HCT116 (cell line): ENCODE data around the gene EFR3B. TPM values are rescaled to one million over a fixed set of nuclear protein-coding genes. Genes with fewer than 3 reads are reported as not detected.

Source experiments
- ATAC-seq: fragments of 200-7000 bp; cut with Tn5 transposase; 2 replicates; pipeline ENCODE4 v1.9.1; 2020; ENCODE audit warnings: mild to moderate bottlenecking, moderate library complexity
- BruUV-seq: library from RNA; stranded (reverse); fragments of 400-500 nt; replicated peaks from 2 replicates; lab custom pipeline; 2021; lab: Mats Ljungman, UMichigan
- CTCF ChIA-PET: fragments of 300-600 bp; sonication (Branson Sonifier 250); formaldehyde crosslinking; loops from one replicate; lab custom pipeline; 2021; ENCODE audit warnings: antibody characterized with exemption; lab: Charles Lee
- POLR2A ChIA-PET: fragments of 300-600, 350-600 bp; sonication (Branson Sonifier 250); formaldehyde crosslinking; loops from one replicate; lab custom pipeline; 2021; ENCODE audit warnings: antibody characterized with exemption; lab: Charles Lee
- RAD21 ChIA-PET, 2 experiments: fragments of 300-600 bp; sonication (Branson Sonifier 250); formaldehyde crosslinking; loops; one replicate each; lab custom pipeline; 2023; ENCODE audit warnings: low total read pairs in 2 of 2; ENCODE audit not compliant: uncharacterized antibody in 2 of 2, unreplicated experiment in 2 of 2, low non-redundant PET in 1 of 2; lab: Charles Lee
- DNase-seq: peaks from one replicate; pipeline ENCODE4 v3.0.0-alpha.2; 2010; ENCODE audit warnings: low read depth, low spot score
- H2AFZ ChIP-seq: fragments of 200-600 bp; shearing (Covaris generic), sonication (generic); 2 replicates; pipeline ENCODE4 v1.6.1; 2017; ENCODE audit warnings: low read depth, mixed run types, mixed read lengths, antibody characterized with exemption, low read length; ENCODE audit not compliant: poor library complexity, severe bottlenecking
- H3K27ac ChIP-seq: 2 replicates; pipeline ENCODE4 v1.5.1; 2012; ENCODE audit warnings: low read depth, low read length
- H3K27me3 ChIP-seq: fragments of 200-600 bp; sonication (generic); 2 replicates; pipeline ENCODE4 v1.6.1; 2016; ENCODE audit warnings: mixed run types, low read length, mixed read lengths; ENCODE audit not compliant: insufficient read depth
- H3K36me3 ChIP-seq, 2 experiments: fragments of 200-500 bp in 1 of 2; fragments of 200-600 bp in 1 of 2; sonication (Bioruptor generic) in 1 of 2; sonication (generic) in 1 of 2; 2 replicates each; pipeline versions ENCODE4 v1.5.1 to v1.6.1; 2014 to 2016; ENCODE audit warnings: low read length in 2 of 2, inconsistent platforms in 1 of 2, mixed read lengths in 1 of 2, mixed run types in 1 of 2; ENCODE audit not compliant: insufficient read depth in 2 of 2, control insufficient read depth in 1 of 2
- H3K4me1 ChIP-seq, 2 experiments: fragments of 200-600 bp in 1 of 2; sonication (generic) in 1 of 2; 2 replicates each; pipeline versions ENCODE4 v1.5.1 to v1.6.1; 2012 to 2017; ENCODE audit warnings: low read length in 2 of 2, inconsistent platforms in 1 of 2, mild to moderate bottlenecking in 1 of 2, mixed read lengths in 1 of 2, mixed run types in 1 of 2, moderate library complexity in 1 of 2; ENCODE audit not compliant: insufficient read depth in 2 of 2, control insufficient read depth in 1 of 2
- H3K4me2 ChIP-seq: fragments of 200-600 bp; sonication (generic); 2 replicates; pipeline ENCODE4 v1.6.1; 2017; ENCODE audit warnings: mixed run types, low read length, mixed read lengths
- H3K4me3 ChIP-seq, 2 experiments: fragments of 200-600 bp in 1 of 2; sonication (generic) in 1 of 2; replicated peaks in 1 of 2; 2 replicates each; pipeline ENCODE4 v1.5.1; 2011 to 2016; ENCODE audit warnings: low read length in 2 of 2, control low read depth in 1 of 2, low read depth in 1 of 2, mild to moderate bottlenecking in 1 of 2, mixed read lengths in 1 of 2, mixed run types in 1 of 2
- H3K79me2 ChIP-seq: fragments of 200-600 bp; sonication (generic); 2 replicates; pipeline ENCODE4 v1.6.1; 2017; ENCODE audit warnings: mild to moderate bottlenecking, mixed run types, low read length, moderate library complexity, mixed read lengths; ENCODE audit not compliant: insufficient read depth
- H3K9ac ChIP-seq: fragments of 200-600 bp; sonication (generic); 2 replicates; pipeline ENCODE4 v1.6.1; 2016; ENCODE audit warnings: low read length, mixed read lengths
- H3K9me2 ChIP-seq: fragments of 200-600 bp; sonication (generic), shearing (Covaris generic); 2 replicates; pipeline ENCODE4 v1.6.1; 2017; ENCODE audit warnings: mixed run types, mild to moderate bottlenecking, moderate library complexity; ENCODE audit not compliant: insufficient read depth
- H3K9me3 ChIP-seq, 2 experiments: fragments of 200-500 bp in 1 of 2; fragments of 200-600 bp in 1 of 2; sonication (Bioruptor generic) in 1 of 2; sonication (generic) in 1 of 2; 2 replicates each; pipeline ENCODE4 v1.6.1; 2014 to 2017; ENCODE audit warnings: low read length in 2 of 2, mixed read lengths in 2 of 2, inconsistent platforms in 1 of 2, low read depth in 1 of 2, mild to moderate bottlenecking in 1 of 2, mixed run types in 1 of 2, moderate library complexity in 1 of 2; ENCODE audit not compliant: control insufficient read depth in 1 of 2, insufficient read depth in 1 of 2
- H4K20me1 ChIP-seq: fragments of 200-600 bp; sonication (generic), shearing (Covaris generic); 2 replicates; pipeline ENCODE4 v1.6.1; 2017; ENCODE audit warnings: mixed run types, mild to moderate bottlenecking, moderate library complexity; ENCODE audit not compliant: insufficient read depth
- CBX3 ChIP-seq: IDR thresholded peaks from 2 replicates; pipeline ENCODE4 v1.6.1; 2012; ENCODE audit warnings: low read depth
- CEBPB ChIP-seq: IDR thresholded peaks from 2 replicates; pipeline ENCODE4 v1.6.1; 2012; ENCODE audit warnings: low read depth
- EZH2 ChIP-seq: fragments of 200-600 bp; sonication (generic); IDR thresholded peaks from 2 replicates; pipeline ENCODE4 v1.6.1; 2017; ENCODE audit warnings: antibody characterized with exemption, mixed run types
- FOSL1 ChIP-seq: IDR thresholded peaks from 2 replicates; pipeline ENCODE4 v1.6.1; 2012; ENCODE audit warnings: low read depth
- JUND ChIP-seq: IDR thresholded peaks from 2 replicates; pipeline ENCODE4 v1.6.1; 2012
- MAX ChIP-seq: IDR thresholded peaks from 2 replicates; pipeline ENCODE4 v1.6.1; 2012
- TCF7L2 ChIP-seq: IDR thresholded peaks from 2 replicates; pipeline ENCODE4 v1.7.0; 2011; ENCODE audit warnings: borderline replicate concordance, inconsistent platforms; ENCODE audit not compliant: insufficient read depth, insufficient read length; ENCODE audit errors: extremely low read depth
- YY1 ChIP-seq: IDR thresholded peaks from 2 replicates; pipeline ENCODE4 v1.6.1; 2011; ENCODE audit warnings: low read length, low read depth, moderate library complexity, mild to moderate bottlenecking; ENCODE audit not compliant: insufficient replicate concordance; ENCODE audit errors: extremely low read depth
- ZFX ChIP-seq: fragments of 450-650 bp; IDR thresholded peaks from 2 replicates; pipeline ENCODE4 v1.6.1; 2017
- intact Hi-C: fragments of 100-400 bp; cut with micrococcal nuclease; formaldehyde crosslinking; loops from 2 replicates; pipeline ENCODE4 v1.10.0; 2022
- total RNA-seq: library from RNA; stranded (reverse); gene quantifications from one replicate; pipeline ENCODE4 v1.2.1, GENCODE V29; 2021; ENCODE audit not compliant: unreplicated experiment
- TF ChIP-seq, protein P1 (sequence below), 3 experiments: fragments of 200-600 bp in 1 of 3; sonication (generic) in 1 of 3; IDR thresholded peaks in 2 of 3; conservative IDR thresholded peaks in 1 of 3; 2 replicates each; pipeline ENCODE4 v1.5.1; 2012 to 2017; ENCODE audit warnings: low read depth in 2 of 3, low read length in 2 of 3, antibody characterized with exemption in 1 of 3, borderline replicate concordance in 1 of 3, control low read depth in 1 of 3, mild to moderate bottlenecking in 1 of 3, mixed read lengths in 1 of 3, mixed run types in 1 of 3, moderate library complexity in 1 of 3; ENCODE audit not compliant: insufficient read depth in 1 of 3
- TF ChIP-seq, protein P2 (sequence below): IDR thresholded peaks from 2 replicates; pipeline ENCODE4 v1.6.1; 2011; ENCODE audit warnings: mild to moderate bottlenecking, low read length, moderate library complexity; ENCODE audit not compliant: insufficient replicate concordance; ENCODE audit errors: extremely low read depth
- TF ChIP-seq, protein P3 (sequence below): IDR thresholded peaks from 2 replicates; pipeline ENCODE4 v1.6.1; 2012; ENCODE audit warnings: low read depth

The EFR3B gene
- total RNA-seq, 1 experiment from 2014 or later = 0.96 TPM

GRCh38 chr2:25132299-25132635 is 90.4 kb downstream of the EFR3B start:
- Histone ChIP-seq H3K79me2 (no peaks in the 10 kb centered on the region), H3K27me3 (0 out of 2 replicates have a peak, but pooled peaks cover 4% of the 10 kb centered on the region), H3K4me2 (no peak overlapping the region), H3K9ac (no peak overlapping the region), H3K27ac (no peak overlapping the region), H3K4me3 (no peak overlapping the region), H3K9me2 (no peaks in the 10 kb centered on the region), H3K36me3 (no peaks in the 10 kb centered on the region), H4K20me1 (no peaks in the 10 kb centered on the region), H2AFZ (no peak overlapping the region), H3K9me3 (no peaks in the 10 kb centered on the region), H3K4me1 (peaks cover 0 to 3% of the 10 kb centered on the region in 2 experiments; a peak in 1 of 4 replicates)
- no TSS peak for BruUV-seq
- DNase-seq (no peak), ATAC-seq (no peak)
- ChIA-PET POLR2A (no interaction called here), RAD21 (no interaction called here), CTCF (no interaction called here)
- intact Hi-C loops = no loop called here
- TF ChIP-seq ZFX = no peak

DNA sequence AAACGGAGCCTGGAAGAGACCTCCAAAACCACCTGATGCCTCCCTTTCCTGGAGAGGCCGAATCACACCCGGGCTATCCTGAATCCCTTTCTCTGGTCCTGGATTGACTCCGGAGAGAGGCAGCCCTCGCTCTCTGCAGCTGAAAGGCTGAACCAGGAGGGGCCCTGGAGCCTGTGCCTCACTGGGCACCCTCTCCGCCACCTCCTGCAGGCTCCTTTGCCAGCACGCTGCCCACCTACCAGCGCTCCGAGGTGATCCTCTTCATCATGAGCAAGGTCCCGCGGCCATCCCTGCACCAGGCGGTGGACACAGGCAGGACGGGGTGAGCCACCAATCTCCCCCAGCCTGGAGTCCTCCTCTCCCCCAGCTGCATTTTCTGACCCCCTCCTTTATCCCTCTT is 90.8 kb downstream of the EFR3B start:
- intact Hi-C loops = no loop called here
- H3K4me2 ChIP-seq = no peak overlapping the region
- DNase-seq (no peak), ATAC-seq (no peak)
- H3K79me2 ChIP-seq = no peaks in the 10 kb centered on the region
- H3K27me3 ChIP-seq = 0 out of 2 replicates have a peak, but pooled peaks cover 4% of the 10 kb centered on the region
- POLR2A ChIA-PET = no interaction called here
- no peak overlapping the region for H3K27ac ChIP-seq
- BruUV-seq = no TSS peak
- H3K4me3 ChIP-seq = no peak overlapping the region
- CTCF ChIA-PET = interaction anchor here (1.5 kb wide), 1 partner anchor 158 kb away, joined by 4 read pairs; no protein-coding TSS in a partner anchor
- H3K9ac ChIP-seq = no peak overlapping the region
- RAD21 ChIA-PET = no interaction called here
- no peaks in the 10 kb centered on the region for H3K9me2 ChIP-seq
- H2AFZ ChIP-seq = no peak overlapping the region
- no peaks in the 10 kb centered on the region for H4K20me1 ChIP-seq
- no peak for TF ChIP-seq FOSL1
- TF ChIP-seq YY1 = no peak
- no peak for TF ChIP-seq CBX3
- no peak for TF ChIP-seq TCF7L2
- no peak for TF ChIP-seq ZFX
- TF ChIP-seq MAX = no peak
- TF ChIP-seq CEBPB = no peak
- TF ChIP-seq, protein P1, sequence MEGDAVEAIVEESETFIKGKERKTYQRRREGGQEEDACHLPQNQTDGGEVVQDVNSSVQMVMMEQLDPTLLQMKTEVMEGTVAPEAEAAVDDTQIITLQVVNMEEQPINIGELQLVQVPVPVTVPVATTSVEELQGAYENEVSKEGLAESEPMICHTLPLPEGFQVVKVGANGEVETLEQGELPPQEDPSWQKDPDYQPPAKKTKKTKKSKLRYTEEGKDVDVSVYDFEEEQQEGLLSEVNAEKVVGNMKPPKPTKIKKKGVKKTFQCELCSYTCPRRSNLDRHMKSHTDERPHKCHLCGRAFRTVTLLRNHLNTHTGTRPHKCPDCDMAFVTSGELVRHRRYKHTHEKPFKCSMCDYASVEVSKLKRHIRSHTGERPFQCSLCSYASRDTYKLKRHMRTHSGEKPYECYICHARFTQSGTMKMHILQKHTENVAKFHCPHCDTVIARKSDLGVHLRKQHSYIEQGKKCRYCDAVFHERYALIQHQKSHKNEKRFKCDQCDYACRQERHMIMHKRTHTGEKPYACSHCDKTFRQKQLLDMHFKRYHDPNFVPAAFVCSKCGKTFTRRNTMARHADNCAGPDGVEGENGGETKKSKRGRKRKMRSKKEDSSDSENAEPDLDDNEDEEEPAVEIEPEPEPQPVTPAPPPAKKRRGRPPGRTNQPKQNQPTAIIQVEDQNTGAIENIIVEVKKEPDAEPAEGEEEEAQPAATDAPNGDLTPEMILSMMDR (IDR thresholded peaks at IDR 0.05 in 2 of 3, conservative IDR thresholded peaks at IDR 0.05 in 1 of 3; ENCODE audit: borderline replicate concordance in 1 of 3, insufficient read depth in 1 of 3, low read depth in 2 of 3, low read length in 2 of 3) = no peak
- TF ChIP-seq EZH2 = no peak
- TF ChIP-seq, protein P2, sequence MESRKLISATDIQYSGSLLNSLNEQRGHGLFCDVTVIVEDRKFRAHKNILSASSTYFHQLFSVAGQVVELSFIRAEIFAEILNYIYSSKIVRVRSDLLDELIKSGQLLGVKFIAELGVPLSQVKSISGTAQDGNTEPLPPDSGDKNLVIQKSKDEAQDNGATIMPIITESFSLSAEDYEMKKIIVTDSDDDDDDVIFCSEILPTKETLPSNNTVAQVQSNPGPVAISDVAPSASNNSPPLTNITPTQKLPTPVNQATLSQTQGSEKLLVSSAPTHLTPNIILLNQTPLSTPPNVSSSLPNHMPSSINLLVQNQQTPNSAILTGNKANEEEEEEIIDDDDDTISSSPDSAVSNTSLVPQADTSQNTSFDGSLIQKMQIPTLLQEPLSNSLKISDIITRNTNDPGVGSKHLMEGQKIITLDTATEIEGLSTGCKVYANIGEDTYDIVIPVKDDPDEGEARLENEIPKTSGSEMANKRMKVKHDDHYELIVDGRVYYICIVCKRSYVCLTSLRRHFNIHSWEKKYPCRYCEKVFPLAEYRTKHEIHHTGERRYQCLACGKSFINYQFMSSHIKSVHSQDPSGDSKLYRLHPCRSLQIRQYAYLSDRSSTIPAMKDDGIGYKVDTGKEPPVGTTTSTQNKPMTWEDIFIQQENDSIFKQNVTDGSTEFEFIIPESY = no peak
- TF ChIP-seq JUND = no peak
- TF ChIP-seq, protein P3, sequence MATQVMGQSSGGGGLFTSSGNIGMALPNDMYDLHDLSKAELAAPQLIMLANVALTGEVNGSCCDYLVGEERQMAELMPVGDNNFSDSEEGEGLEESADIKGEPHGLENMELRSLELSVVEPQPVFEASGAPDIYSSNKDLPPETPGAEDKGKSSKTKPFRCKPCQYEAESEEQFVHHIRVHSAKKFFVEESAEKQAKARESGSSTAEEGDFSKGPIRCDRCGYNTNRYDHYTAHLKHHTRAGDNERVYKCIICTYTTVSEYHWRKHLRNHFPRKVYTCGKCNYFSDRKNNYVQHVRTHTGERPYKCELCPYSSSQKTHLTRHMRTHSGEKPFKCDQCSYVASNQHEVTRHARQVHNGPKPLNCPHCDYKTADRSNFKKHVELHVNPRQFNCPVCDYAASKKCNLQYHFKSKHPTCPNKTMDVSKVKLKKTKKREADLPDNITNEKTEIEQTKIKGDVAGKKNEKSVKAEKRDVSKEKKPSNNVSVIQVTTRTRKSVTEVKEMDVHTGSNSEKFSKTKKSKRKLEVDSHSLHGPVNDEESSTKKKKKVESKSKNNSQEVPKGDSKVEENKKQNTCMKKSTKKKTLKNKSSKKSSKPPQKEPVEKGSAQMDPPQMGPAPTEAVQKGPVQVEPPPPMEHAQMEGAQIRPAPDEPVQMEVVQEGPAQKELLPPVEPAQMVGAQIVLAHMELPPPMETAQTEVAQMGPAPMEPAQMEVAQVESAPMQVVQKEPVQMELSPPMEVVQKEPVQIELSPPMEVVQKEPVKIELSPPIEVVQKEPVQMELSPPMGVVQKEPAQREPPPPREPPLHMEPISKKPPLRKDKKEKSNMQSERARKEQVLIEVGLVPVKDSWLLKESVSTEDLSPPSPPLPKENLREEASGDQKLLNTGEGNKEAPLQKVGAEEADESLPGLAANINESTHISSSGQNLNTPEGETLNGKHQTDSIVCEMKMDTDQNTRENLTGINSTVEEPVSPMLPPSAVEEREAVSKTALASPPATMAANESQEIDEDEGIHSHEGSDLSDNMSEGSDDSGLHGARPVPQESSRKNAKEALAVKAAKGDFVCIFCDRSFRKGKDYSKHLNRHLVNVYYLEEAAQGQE = no peak
- peaks cover 0 to 3% of the 10 kb centered on the region in 2 experiments; a peak in 1 of 4 replicates for H3K4me1 ChIP-seq
- H3K36me3 ChIP-seq = no peaks in the 10 kb centered on the region
- H3K9me3 ChIP-seq = no peaks in the 10 kb centered on the region
